Tibial nerve (tissue), 3 donors: ENCODE data around the gene NEO1.

ENCODE experiments used
- POLR2A ChIP-seq, 2 donors: fragments of 450-650 bp; IDR thresholded peaks; one replicate each; pipeline ENCODE4 v1.6.1; 2017; ENCODE audit warnings: antibody characterized with exemption in 2 of 2, mild to moderate bottlenecking in 2 of 2, moderate library complexity in 2 of 2
- TF ChIP-seq, protein P1 (sequence below), 5 experiments: fragments of 200-600 bp in 3 of 5; fragments of 450-650 bp in 2 of 5; sonication (generic) in 3 of 5; IDR thresholded peaks; one replicate each; pipeline ENCODE4 v1.5.1; 2016 to 2019; ENCODE audit warnings: antibody characterized with exemption in 5 of 5, mild to moderate bottlenecking in 3 of 5, moderate library complexity in 2 of 5

DNA sequence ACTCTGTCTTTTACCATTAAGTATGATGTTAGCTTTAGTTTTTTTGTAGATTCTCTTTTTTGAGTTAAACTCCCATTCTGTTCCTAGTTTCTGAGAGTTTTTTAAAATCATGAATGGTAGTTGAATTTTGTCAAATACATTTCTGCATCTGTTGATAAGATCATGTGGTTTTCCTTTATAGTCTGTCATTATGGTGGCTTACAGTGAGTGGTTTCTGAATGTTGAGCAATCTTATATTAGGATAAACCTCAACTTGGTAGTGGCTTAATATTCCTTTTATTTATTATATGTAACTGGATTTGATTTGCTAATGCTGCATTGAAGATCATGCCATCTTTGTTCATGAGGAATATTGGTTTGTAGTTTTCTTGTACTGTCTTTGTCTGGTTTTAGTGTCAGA is 34.8 kb downstream of the NEO1 start:
- no peak for TF ChIP-seq POLR2A (IDR thresholded peaks at IDR 0.05)
- TF ChIP-seq, protein P1, sequence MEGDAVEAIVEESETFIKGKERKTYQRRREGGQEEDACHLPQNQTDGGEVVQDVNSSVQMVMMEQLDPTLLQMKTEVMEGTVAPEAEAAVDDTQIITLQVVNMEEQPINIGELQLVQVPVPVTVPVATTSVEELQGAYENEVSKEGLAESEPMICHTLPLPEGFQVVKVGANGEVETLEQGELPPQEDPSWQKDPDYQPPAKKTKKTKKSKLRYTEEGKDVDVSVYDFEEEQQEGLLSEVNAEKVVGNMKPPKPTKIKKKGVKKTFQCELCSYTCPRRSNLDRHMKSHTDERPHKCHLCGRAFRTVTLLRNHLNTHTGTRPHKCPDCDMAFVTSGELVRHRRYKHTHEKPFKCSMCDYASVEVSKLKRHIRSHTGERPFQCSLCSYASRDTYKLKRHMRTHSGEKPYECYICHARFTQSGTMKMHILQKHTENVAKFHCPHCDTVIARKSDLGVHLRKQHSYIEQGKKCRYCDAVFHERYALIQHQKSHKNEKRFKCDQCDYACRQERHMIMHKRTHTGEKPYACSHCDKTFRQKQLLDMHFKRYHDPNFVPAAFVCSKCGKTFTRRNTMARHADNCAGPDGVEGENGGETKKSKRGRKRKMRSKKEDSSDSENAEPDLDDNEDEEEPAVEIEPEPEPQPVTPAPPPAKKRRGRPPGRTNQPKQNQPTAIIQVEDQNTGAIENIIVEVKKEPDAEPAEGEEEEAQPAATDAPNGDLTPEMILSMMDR (IDR thresholded peaks at IDR 0.05), result no peak
